ENCODE measurements around the gene CTSZ.

- TF ChIP-seq CTCF (IDR thresholded peaks at IDR 0.05) (no peak), POLR2A (IDR thresholded peaks at IDR 0.05) (no peak)
These were observed 6.7 kb downstream of the CTSZ start for GRCh38 chr20:59000326-59000725.

Measured in heart left ventricle (tissue), 13 donors.